ENCODE data around the gene FLYWCH1.

FLYWCH1 gene

GRCh38 chr16:2987286-2987685 lies 75.6 kb downstream of the FLYWCH1 start:
- DNase-seq: no peak

DNA sequence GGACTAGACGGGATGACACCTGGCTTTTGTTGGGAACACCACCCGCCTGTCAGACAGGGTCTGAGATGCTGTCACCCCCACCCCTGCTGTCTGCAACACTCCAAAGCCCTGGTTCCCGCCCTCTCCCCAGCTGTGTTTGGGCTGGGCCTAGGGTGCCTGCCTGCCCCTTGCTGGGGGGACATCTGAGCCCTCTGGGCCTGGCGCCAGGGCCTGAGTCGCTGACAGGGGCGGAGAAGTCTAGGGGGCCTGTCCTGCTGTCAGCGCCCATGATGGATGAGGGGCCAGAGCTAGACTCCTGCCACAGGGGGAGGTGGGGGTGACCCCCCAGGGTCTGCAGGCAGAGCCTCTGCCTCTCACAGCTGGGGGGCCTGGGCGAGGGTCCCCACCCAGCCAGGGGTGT lies 76.1 kb downstream of the FLYWCH1 start:
- DNase-seq: no peak

- DNase-seq: no peak
Measured at GRCh38 chr16:2988590-2989099, 76.9 kb downstream of the FLYWCH1 start.

DNA sequence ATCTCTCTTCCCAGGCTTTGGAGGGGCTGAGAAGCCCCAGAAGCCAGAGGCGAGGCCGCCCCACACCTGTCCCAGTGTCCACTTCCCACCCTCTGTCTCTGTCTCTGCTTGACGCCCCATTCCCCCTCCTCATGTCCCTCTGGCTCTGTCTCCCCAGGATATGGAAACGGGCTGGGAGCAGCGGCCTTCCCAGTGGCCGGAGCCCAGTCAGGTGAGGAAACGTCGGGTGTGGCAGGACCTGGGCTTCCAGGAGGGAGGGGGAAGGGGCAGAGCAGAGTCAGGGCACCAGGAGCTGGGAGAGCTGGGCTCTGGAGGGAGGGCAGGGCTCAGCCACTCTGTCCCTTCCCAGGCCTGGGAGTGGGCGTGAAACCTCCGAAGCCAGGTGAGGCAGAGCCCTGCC lies 79.2 kb downstream of the FLYWCH1 start:
- no peak for DNase-seq

DNA sequence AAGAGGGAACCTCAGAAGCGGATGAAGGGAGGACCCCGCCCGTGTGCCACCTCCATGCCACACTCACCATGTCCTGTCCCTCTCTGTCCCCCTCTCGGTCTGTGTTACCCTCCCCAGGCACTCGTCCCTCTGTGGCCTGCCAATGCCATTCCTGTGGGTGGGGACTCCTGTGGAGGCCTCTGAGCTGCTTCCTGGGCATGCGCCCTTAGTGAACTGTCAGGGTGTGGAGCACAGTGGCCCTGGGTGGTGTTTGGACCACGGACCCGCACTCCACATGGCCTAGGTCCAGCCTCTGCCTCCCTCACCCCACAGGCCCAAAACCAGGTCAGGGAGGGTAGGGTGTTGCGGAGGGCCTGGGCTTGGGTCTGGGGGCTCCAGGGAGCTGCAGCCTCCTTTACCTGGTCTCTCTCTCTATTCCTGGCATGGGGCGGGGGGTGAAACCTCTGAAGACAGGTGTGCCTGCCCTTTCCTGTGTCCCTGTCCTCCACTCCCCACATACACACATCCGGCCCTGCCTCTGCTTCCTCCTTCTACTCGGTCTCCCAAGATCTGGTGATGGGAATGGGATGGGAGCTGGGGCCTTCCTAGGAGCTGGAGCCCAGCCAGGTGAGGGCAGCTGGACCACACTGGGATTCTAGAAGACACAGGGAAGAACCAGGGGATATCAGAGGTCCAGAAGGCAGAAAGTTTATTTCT lies 80.0 kb downstream of the FLYWCH1 start:
- no peak for DNase-seq

- DNase-seq: no peak
Measured at GRCh38 chr16:2992383-2993081, 80.8 kb downstream of the FLYWCH1 start.

DNA sequence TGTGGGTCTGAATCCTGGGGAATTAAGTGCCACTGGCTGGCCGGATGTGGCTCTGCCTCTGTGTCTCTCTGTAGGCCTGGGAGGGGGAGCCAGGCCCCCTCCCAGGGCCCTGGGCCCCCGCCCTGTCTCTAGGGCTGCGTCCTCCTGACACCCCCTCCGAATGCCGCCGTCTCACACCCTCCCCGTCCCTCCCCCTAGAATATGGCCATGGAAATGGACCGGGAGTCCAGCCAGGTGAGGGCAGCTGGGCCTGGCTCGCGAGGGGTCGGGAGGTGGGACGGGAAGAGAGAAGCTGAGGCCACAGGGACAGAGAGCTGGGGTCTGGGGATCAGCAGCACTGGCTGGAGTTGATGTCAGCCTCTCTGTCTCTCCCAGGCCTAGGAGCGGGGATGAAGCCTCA lies 84.6 kb downstream of the FLYWCH1 start:
- DNase-seq: no peak

DNA sequence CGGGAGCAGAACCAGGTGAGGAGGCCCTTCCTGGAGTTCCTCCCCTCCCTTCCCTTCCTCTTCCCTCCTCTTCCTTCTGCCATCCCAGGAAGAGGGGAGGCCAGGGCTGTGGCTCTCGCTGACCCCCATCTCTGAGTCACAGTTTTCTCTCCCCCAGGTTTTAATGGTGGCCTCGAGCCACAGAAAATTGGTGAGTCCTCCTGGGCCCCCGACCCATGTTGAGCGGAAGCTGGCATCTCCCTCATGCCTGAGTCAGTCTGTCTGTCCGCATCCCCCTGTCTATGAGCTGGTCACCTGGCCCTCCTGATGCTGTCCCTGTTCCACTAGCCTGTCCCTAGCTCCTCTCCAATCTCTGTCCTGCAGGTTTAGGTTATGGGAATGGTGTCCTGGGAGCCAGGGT lies 88.2 kb downstream of the FLYWCH1 start:
- DNase-seq: no peak

DNA sequence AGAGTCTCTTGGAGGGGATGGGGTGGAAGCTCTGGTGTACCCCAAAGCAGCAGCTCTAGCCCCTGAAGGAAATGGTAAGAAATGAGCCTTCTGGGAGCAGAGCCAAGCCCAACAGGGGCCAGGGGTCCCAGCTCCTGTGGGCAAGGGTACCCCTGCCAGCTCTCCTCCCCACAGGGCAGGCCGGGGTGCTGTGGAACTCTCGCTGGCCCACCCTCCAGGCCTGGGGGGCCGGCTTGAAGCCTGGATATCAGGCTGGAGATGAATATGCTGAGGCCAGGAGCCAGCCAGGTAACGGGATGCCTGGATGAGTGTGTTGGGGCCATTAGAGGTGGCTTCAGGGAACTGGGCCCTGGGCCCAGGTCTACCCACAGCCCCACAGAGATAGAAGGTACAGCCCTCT lies 88.8 kb downstream of the FLYWCH1 start:
- no peak for DNase-seq

All from amniotic stem cell (primary cell).